ENCODE results near the gene QSOX2. TPM values are rescaled to one million over a fixed set of nuclear protein-coding genes. Genes with fewer than 3 reads are reported as not detected.
"Not testable (repeated sequence)": the region's sequence is repeated elsewhere in the genome, so short reads cannot be mapped to it uniquely, and the experiment has no call there.

Gene QSOX2
- polyA plus RNA-seq, 3 donors from 2014 or later: 0.59 to 0.89 TPM; not detected in 1

- H3K4me3 Mint-ChIP-seq: no peak overlapping the region
- H3K4me1 Mint-ChIP-seq: no peaks in the 10 kb centered on the region
- H3K27me3 Mint-ChIP-seq (ENCODE audit: low read depth in 3 of 3): peaks cover 0 to 7% (median 0%) of the 10 kb centered on the region in 3 donors
- H3K36me3 Mint-ChIP-seq: no peaks in the 10 kb centered on the region
- no peak overlapping the region for H3K27ac Mint-ChIP-seq
- no peak for DNase-seq
- no peaks in the 10 kb centered on the region for H3K9me3 Mint-ChIP-seq
Observed at GRCh38 chr9:136276716-136277115, 31.1 kb upstream of the QSOX2 start.

- Mint-ChIP-seq H3K36me3 (no peaks in the 10 kb centered on the region), H3K27me3 (ENCODE audit: low read depth in 3 of 3) (peaks cover 0 to 4% (median 0%) of the 10 kb centered on the region in 3 donors), H3K4me1 (no peaks in the 10 kb centered on the region), H3K4me3 (no peak overlapping the region), H3K27ac (no peak overlapping the region), H3K9me3 (no peaks in the 10 kb centered on the region)
- no peak for DNase-seq
Observed at GRCh38 chr9:136275655-136276429, 30.2 kb upstream of the QSOX2 start.

GRCh38 chr9:136274786-136275654, 29.4 kb upstream of the QSOX2 start:
- Mint-ChIP-seq H3K4me3 (no peak overlapping the region), H3K27ac (no peak overlapping the region), H3K9me3 (no peaks in the 10 kb centered on the region), H3K27me3 (ENCODE audit: low read depth in 3 of 3) (peaks cover 0 to 3% (median 0%) of the 10 kb centered on the region in 3 donors), H3K36me3 (no peaks in the 10 kb centered on the region), H3K4me1 (no peaks in the 10 kb centered on the region)
- no peak for DNase-seq

GRCh38 chr9:136273921-136274785, 28.5 kb upstream of the QSOX2 start:
- H3K27me3 Mint-ChIP-seq (ENCODE audit: low read depth in 3 of 3): peaks cover 0 to 3% (median 0%) of the 10 kb centered on the region in 3 donors
- DNase-seq: no peak
- H3K27ac Mint-ChIP-seq: no peak overlapping the region
- H3K4me3 Mint-ChIP-seq: no peak overlapping the region
- H3K4me1 Mint-ChIP-seq: no peaks in the 10 kb centered on the region
- no peaks in the 10 kb centered on the region for H3K36me3 Mint-ChIP-seq
- H3K9me3 Mint-ChIP-seq: no peaks in the 10 kb centered on the region

- H3K9me3 Mint-ChIP-seq: no peaks in the 10 kb centered on the region
- H3K4me3 Mint-ChIP-seq: no peak overlapping the region
- H3K4me1 Mint-ChIP-seq: no peaks in the 10 kb centered on the region
- H3K36me3 Mint-ChIP-seq: no peaks in the 10 kb centered on the region
- H3K27ac Mint-ChIP-seq: no peak overlapping the region
- H3K27me3 Mint-ChIP-seq (ENCODE audit: low read depth in 3 of 3): peaks cover 0 to 3% (median 0%) of the 10 kb centered on the region in 3 donors
- DNase-seq: no peak
Observed at GRCh38 chr9:136273244-136273865, 27.7 kb upstream of the QSOX2 start.

- H3K9me3 Mint-ChIP-seq: no peaks in the 10 kb centered on the region
- no peak overlapping the region for H3K4me3 Mint-ChIP-seq
- peaks cover 0 to under 1% (median 0%) of the 10 kb centered on the region in 3 donors for H3K27me3 Mint-ChIP-seq (ENCODE audit: low read depth in 3 of 3)
- DNase-seq: no peak
- no peaks in the 10 kb centered on the region for H3K36me3 Mint-ChIP-seq
- H3K4me1 Mint-ChIP-seq: peaks cover 0 to 9% of the 10 kb centered on the region in 2 donors
- H3K27ac Mint-ChIP-seq: no peak overlapping the region
Observed at GRCh38 chr9:136270173-136270705, 24.6 kb upstream of the QSOX2 start.

- Mint-ChIP-seq H3K27ac (peak overlapping the region in 2 of 6 donors; percentile 24 to 37), H3K4me3 (peak overlapping the region in 2 of 5 donors; percentile 53 to 83)
Observed at GRCh38 chr9:136268735-136269134, 23.1 kb upstream of the QSOX2 start.

GRCh38 chr9:136268318-136268717, 22.7 kb upstream of the QSOX2 start:
- DNase-seq: no peak
- H3K4me1 Mint-ChIP-seq: peaks cover 0 to 9% of the 10 kb centered on the region in 2 donors
- H3K9me3 Mint-ChIP-seq: no peaks in the 10 kb centered on the region
- H3K4me3 Mint-ChIP-seq: peak overlapping the region in 4 of 5 donors; percentile 49 to 83 (median 66)
- no peak overlapping the region for H3K27ac Mint-ChIP-seq
- no peaks in the 10 kb centered on the region for H3K27me3 Mint-ChIP-seq (ENCODE audit: low read depth in 3 of 3)
- no peaks in the 10 kb centered on the region for H3K36me3 Mint-ChIP-seq

More at GRCh38 chr9:136268735-136269134, 23.1 kb upstream of the QSOX2 start:
- no peak for DNase-seq
- Mint-ChIP-seq H3K4me1 (peaks cover 0 to 9% of the 10 kb centered on the region in 2 donors), H3K27me3 (ENCODE audit: low read depth in 3 of 3) (no peaks in the 10 kb centered on the region), H3K36me3 (no peaks in the 10 kb centered on the region), H3K9me3 (no peaks in the 10 kb centered on the region)

- Mint-ChIP-seq H3K4me3 (peak overlapping the region; percentile 72 to 89 (median 82)), H3K4me1 (peaks cover 0 to 9% of the 10 kb centered on the region in 2 donors), H3K9me3 (no peaks in the 10 kb centered on the region), H3K27ac (peak overlapping the region; percentile 21 to 85 (median 75)), H3K27me3 (ENCODE audit: low read depth in 3 of 3) (no peaks in the 10 kb centered on the region), H3K36me3 (no peaks in the 10 kb centered on the region)
- DNase-seq: peak; percentile 74 to 84 (median 83)
Observed at GRCh38 chr9:136267261-136268111, 21.9 kb upstream of the QSOX2 start.

GRCh38 chr9:136266641-136267040, 21.0 kb upstream of the QSOX2 start:
- not testable (repeated sequence) for H3K36me3 Mint-ChIP-seq; H3K4me1 Mint-ChIP-seq; DNase-seq; H3K27me3 Mint-ChIP-seq (ENCODE audit: low read depth in 3 of 3); H3K9me3 Mint-ChIP-seq
- Mint-ChIP-seq H3K4me3 (peak overlapping the region; percentile 58 to 89 (median 82)), H3K27ac (peak overlapping the region in 4 of 6 donors; percentile 67 to 85 (median 75))

GRCh38 chr9:136265561-136266355, 20.1 kb upstream of the QSOX2 start:
- no peaks in the 10 kb centered on the region for H3K36me3 Mint-ChIP-seq
- H3K27ac Mint-ChIP-seq: no peak overlapping the region
- peaks cover 0 to 1% (median 0%) of the 10 kb centered on the region in 3 donors for H3K27me3 Mint-ChIP-seq (ENCODE audit: low read depth in 3 of 3)
- no peak overlapping the region for H3K4me3 Mint-ChIP-seq
- H3K9me3 Mint-ChIP-seq: no peaks in the 10 kb centered on the region
- DNase-seq: no peak
- peaks cover 0 to 9% of the 10 kb centered on the region in 2 donors for H3K4me1 Mint-ChIP-seq
